Transverse colon (tissue), 4 donors: ENCODE data around the gene CTNNBL1.
A peak's percentile ranks its signal among the peaks of the same experiment; 100 is the strongest.

Experiments
- CTCF ChIP-seq, 5 experiments: fragments of 200-600 bp in 3 of 5; fragments of 450-650 bp in 2 of 5; sonication (generic) in 3 of 5; IDR thresholded peaks; 1 replicate in 2 of 5; 2 replicates in 3 of 5; pipeline ENCODE4 v1.5.1; 2016 to 2017; ENCODE audit warnings: antibody characterized with exemption in 5 of 5, inconsistent platforms in 3 of 5, mild to moderate bottlenecking in 2 of 5, moderate library complexity in 1 of 5
- POLR2A ChIP-seq: fragments of 450-650 bp; IDR thresholded peaks from one replicate; pipeline ENCODE4 v1.6.1; 2016; ENCODE audit warnings: antibody characterized with exemption, mild to moderate bottlenecking, moderate library complexity
- POLR2AphosphoS5 ChIP-seq, 3 donors: sonication (generic); formaldehyde crosslinking; IDR thresholded peaks; one replicate each; pipeline ENCODE4 v1.6.1; 2016; ENCODE audit warnings: antibody characterized with exemption in 3 of 3

DNA sequence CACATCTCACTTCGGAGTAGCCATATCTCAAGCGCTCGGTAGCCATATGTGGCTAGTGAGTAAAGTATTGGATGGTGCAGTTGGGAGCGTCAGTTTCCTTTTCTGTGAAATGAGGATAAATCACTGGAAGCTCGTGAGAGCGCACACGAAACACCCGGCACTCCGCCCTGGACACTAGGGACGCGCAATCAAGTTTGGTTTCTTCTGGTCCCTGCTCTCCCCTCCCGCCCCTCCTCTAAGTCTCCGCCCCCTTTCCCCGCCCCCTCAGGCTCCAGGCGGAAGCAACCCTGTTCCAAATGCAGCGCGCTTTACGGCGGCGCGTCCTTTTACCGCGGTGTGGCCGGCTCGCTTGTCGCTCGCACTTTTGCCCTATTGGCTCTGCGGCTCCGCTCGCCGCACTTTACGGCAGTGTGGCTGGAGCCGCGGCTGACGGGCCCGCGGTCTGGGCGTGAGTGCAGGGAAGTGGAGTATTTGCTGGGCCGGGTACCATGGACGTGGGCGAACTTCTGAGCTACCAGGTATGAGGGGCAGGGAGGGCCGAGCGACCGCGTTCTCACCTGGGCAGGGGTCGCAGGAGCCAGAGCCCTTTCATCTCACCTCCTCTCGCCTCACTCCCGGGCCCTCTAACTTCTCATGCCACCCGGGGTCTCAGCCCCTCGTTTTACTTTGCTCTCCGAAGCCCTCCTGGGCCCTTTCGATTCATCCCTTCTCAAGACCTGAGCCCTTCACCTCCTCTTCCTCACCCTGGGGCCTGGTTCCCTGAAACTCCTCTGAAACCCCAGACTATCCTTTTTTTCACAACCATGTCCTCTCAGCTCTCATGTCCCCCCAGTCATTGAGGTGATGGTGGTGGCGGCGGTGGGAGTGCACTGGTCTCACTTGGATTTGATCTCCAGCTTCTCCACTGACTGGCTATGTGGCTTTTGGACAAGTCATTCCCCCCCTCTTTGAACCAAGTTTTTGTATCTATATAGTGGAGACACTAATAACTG is at the start of gene CTNNBL1:
- TF ChIP-seq CTCF (IDR thresholded peaks at IDR 0.05) (peak in 1 of 5 experiments; percentile 16), POLR2A (peak; percentile 76), POLR2AphosphoS5 (IDR thresholded peaks at IDR 0.05) (peak; percentile 89 to 94 (median 92))
